Measurements from ENCODE around the gene SFT2D1. TPM values are rescaled to one million over a fixed set of nuclear protein-coding genes. Genes with fewer than 3 reads are reported as not detected.
A peak's percentile ranks its signal among the peaks of the same experiment; 100 is the strongest.

The SFT2D1 gene
- total and polyA plus RNA-seq, 9 of the 15 experiments (the other 6 are each of a cell fraction or from before 2014, with no cell fraction given) = 54.4 to 140 (median 74.6) TPM

GRCh38 chr6:166375013-166375412, 32.7 kb upstream of the SFT2D1 start:
- no TSS peak for BruUV-seq (replicated peaks)
- Histone ChIP-seq H3K9ac (ENCODE audit: insufficient read depth in 1 of 2, low read depth in 2 of 2, low read length in 2 of 2) (no peak overlapping the region), H3K79me2 (ENCODE audit: control insufficient read depth, insufficient read depth, low read length) (peaks cover 43% of the 10 kb centered on the region), H3K4me1 (replicated peaks in 1 of 2; ENCODE audit: control insufficient read depth in 2 of 2, insufficient read depth in 2 of 2, low read length in 2 of 2) (no peaks in the 10 kb centered on the region; a peak in 1 of 5 replicates), H3K27ac (ENCODE audit: extremely low read depth, low read depth, low read length) (no peak overlapping the region), H3K4me3 (no peak overlapping the region), H3K36me3 (ENCODE audit: control insufficient read depth, insufficient read depth, low read length) (peaks cover 6% of the 10 kb centered on the region; the same call in 1 of the 3 replicates), H4K20me1 (replicated peaks; ENCODE audit: control insufficient read depth, insufficient read depth, low read length) (no peaks in the 10 kb centered on the region), H3K9me3 (replicated peaks; ENCODE audit: control insufficient read depth, insufficient read depth, low read depth, low read length) (no peaks in the 10 kb centered on the region), H2AFZ (ENCODE audit: low read depth, low read length) (no peak overlapping the region), H3K4me2 (ENCODE audit: insufficient read depth, low read length) (no peak overlapping the region), H3K27me3 (ENCODE audit: control insufficient read depth in 2 of 2, insufficient read depth in 2 of 2, low read length in 2 of 2) (no peaks in the 10 kb centered on the region), H3K9me1 (ENCODE audit: control insufficient read depth, insufficient read depth, low read length) (no peaks in the 10 kb centered on the region)
- no peak for FAIRE-seq
- 94% methylated on average over 1 of the region's 1 CpG for WGBS (ENCODE audit: insufficient coverage, low coverage, missing lambda C conversion rate)
- peak; percentile 47; the same call in 2 of the 3 replicates for ATAC-seq
- CTCF ChIA-PET (ENCODE audit: low intra/inter-chr PET ratio) = interaction anchor here (0.7 kb wide), 1 partner anchor 46 kb away, joined by 3 read pairs; no protein-coding TSS in a partner anchor
- DNase-seq (ENCODE audit: extremely low read depth in 1 of 4, low spot score in 3 of 4) = no peak
- POLR2A ChIA-PET = interaction anchor here (0.6 to 1.7 kb wide), 2 partner anchors 19 to 57 kb away, joined by 3 to 4 read pairs; no protein-coding TSS in a partner anchor
- intact Hi-C loops (cut with micrococcal nuclease) = no loop called here
- in situ Hi-C loops (cut with MboI) = loop anchor here (5.0 kb wide), 1 partner anchor 43 kb away; no protein-coding TSS in a partner anchor
- TF ChIP-seq ZNF174 (CRISPR knock-in tag; IDR thresholded peaks at IDR 0.05) = no peak
- no peak for TF ChIP-seq ID3 (CRISPR knock-in tag; IDR thresholded peaks at IDR 0.05)
- TF ChIP-seq ID3 (tag; IDR thresholded peaks at IDR 0.05) = no peak
- TF ChIP-seq TRIM24 (IDR thresholded peaks at IDR 0.05) = peak; percentile 81 to 84
- TF ChIP-seq, protein P1, sequence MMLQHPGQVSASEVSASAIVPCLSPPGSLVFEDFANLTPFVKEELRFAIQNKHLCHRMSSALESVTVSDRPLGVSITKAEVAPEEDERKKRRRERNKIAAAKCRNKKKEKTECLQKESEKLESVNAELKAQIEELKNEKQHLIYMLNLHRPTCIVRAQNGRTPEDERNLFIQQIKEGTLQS (IDR thresholded peaks at IDR 0.05) = peak; percentile 66
- TF ChIP-seq, protein P1 (CRISPR knock-in tag; conservative IDR thresholded peaks at IDR 0.05) = no peak
- TF ChIP-seq NR2C2 (CRISPR knock-in tag; IDR thresholded peaks at IDR 0.05) = no peak
- no peak for TF ChIP-seq NR2C2 (tag; IDR thresholded peaks at IDR 0.05)
- TF ChIP-seq CCNT2 (IDR thresholded peaks at IDR 0.05; ENCODE audit: borderline replicate concordance, extremely low read depth, insufficient read length, low read depth, low read length) = no peak
- TF ChIP-seq E2F1 (CRISPR knock-in tag; IDR thresholded peaks at IDR 0.05) = no peak
- TF ChIP-seq, protein P2, sequence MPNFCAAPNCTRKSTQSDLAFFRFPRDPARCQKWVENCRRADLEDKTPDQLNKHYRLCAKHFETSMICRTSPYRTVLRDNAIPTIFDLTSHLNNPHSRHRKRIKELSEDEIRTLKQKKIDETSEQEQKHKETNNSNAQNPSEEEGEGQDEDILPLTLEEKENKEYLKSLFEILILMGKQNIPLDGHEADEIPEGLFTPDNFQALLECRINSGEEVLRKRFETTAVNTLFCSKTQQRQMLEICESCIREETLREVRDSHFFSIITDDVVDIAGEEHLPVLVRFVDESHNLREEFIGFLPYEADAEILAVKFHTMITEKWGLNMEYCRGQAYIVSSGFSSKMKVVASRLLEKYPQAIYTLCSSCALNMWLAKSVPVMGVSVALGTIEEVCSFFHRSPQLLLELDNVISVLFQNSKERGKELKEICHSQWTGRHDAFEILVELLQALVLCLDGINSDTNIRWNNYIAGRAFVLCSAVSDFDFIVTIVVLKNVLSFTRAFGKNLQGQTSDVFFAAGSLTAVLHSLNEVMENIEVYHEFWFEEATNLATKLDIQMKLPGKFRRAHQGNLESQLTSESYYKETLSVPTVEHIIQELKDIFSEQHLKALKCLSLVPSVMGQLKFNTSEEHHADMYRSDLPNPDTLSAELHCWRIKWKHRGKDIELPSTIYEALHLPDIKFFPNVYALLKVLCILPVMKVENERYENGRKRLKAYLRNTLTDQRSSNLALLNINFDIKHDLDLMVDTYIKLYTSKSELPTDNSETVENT (CRISPR knock-in tag; IDR thresholded peaks at IDR 0.05) = no peak
- peak; percentile 55; the same call in 1 of the 2 replicates for TF ChIP-seq CEBPG (CRISPR knock-in tag; IDR thresholded peaks at IDR 0.05)
- peak in 1 of 2 experiments; percentile 89; a peak in 2 of 4 replicates for TF ChIP-seq CEBPG (tag; conservative IDR thresholded peaks at IDR 0.05 in 1 of 2, IDR thresholded peaks at IDR 0.05 in 1 of 2)
- TF ChIP-seq NCOA2 (IDR thresholded peaks at IDR 0.05; ENCODE audit: partially characterized antibody in 2 of 2) = no peak
- no peak for TF ChIP-seq RUNX1 (IDR thresholded peaks at IDR 0.05; ENCODE audit: low read depth)
- TF ChIP-seq NCOA4 (IDR thresholded peaks at IDR 0.05; ENCODE audit: partially characterized antibody) = no peak
- peak; percentile 25 for TF ChIP-seq MEIS2 (IDR thresholded peaks at IDR 0.05; ENCODE audit: partially characterized antibody)
- TF ChIP-seq EWSR1 (IDR thresholded peaks at IDR 0.05; ENCODE audit: borderline replicate concordance, low read depth, partially characterized antibody) = no peak
- TF ChIP-seq FIP1L1 (IDR thresholded peaks at IDR 0.05; ENCODE audit: low read depth, low read length, poor library complexity, severe bottlenecking) = no peak
